Measurements from ENCODE around the gene DYNC2H1. TPM values are rescaled to one million over a fixed set of nuclear protein-coding genes. Genes with fewer than 3 reads are reported as not detected.
A peak's percentile ranks its signal among the peaks of the same experiment; 100 is the strongest.

The DYNC2H1 gene
- total RNA-seq, 4 donors from 2014 or later: 36.9 to 41.2 (median 40.0) TPM

GRCh38 chr11:103085758-103086365 is 23.4 kb upstream of the DYNC2H1 start:
- Histone ChIP-seq H3K9me3 (no peaks in the 10 kb centered on the region), H3K4me3 (replicated peaks in 1 of 3) (no peak overlapping the region), H3K36me3 (peaks cover 4 to 9% of the 10 kb centered on the region in 2 donors), H3K27me3 (no peaks in the 10 kb centered on the region), H3K27ac (no peak overlapping the region), H3K4me1 (peaks cover 12 to 13% of the 10 kb centered on the region in 2 donors)
- TF ChIP-seq POLR2A (IDR thresholded peaks at IDR 0.05) (no peak), CTCF (IDR thresholded peaks at IDR 0.05) (no peak)
- DNase-seq: no peak
- intact Hi-C loops (cut with DNase I): no loop called here
- 94 to 100% methylated on average over 1 of the region's 1 CpG for WGBS, 2 donors

- peaks cover under 1 to 9% of the 10 kb centered on the region in 2 donors for H3K36me3 ChIP-seq
- no peaks in the 10 kb centered on the region for H3K9me3 ChIP-seq
- peaks cover 14 to 16% of the 10 kb centered on the region in 2 donors for H3K4me1 ChIP-seq
- H3K4me3 ChIP-seq (replicated peaks in 1 of 3): no peak overlapping the region
- intact Hi-C loops (cut with DNase I): no loop called here
- TF ChIP-seq POLR2A (IDR thresholded peaks at IDR 0.05) (no peak), CTCF (IDR thresholded peaks at IDR 0.05) (no peak)
- H3K27ac ChIP-seq: no peak overlapping the region
- no peaks in the 10 kb centered on the region for H3K27me3 ChIP-seq
- DNase-seq: no peak
Observed at GRCh38 chr11:103086461-103086860, 22.8 kb upstream of the DYNC2H1 start.

- Histone ChIP-seq H3K9me3 (no peaks in the 10 kb centered on the region), H3K36me3 (no peaks in the 10 kb centered on the region), H3K4me3 (replicated peaks in 1 of 3) (peak overlapping the region; percentile 46 to 87 (median 83)), H3K27ac (peak overlapping the region; percentile 33 to 81 (median 75)), H3K4me1 (peaks cover 14 to 16% of the 10 kb centered on the region in 2 donors), H3K27me3 (no peaks in the 10 kb centered on the region)
- intact Hi-C loops (cut with DNase I): no loop called here
- 0% methylated on average over 22 to 23 of the region's 26 CpGs for WGBS, 2 donors
- no peak for TF ChIP-seq POLR2A (IDR thresholded peaks at IDR 0.05)
- TF ChIP-seq CTCF (IDR thresholded peaks at IDR 0.05): no peak
- DNase-seq: peak; percentile 22 to 39
Observed at GRCh38 chr11:103091064-103091800, 18.0 kb upstream of the DYNC2H1 start.

- TF ChIP-seq POLR2A (IDR thresholded peaks at IDR 0.05) (peak in 1 of 2 donors; percentile 89), CTCF (IDR thresholded peaks at IDR 0.05) (no peak)
- intact Hi-C loops (cut with DNase I): no loop called here
- H3K9me3 ChIP-seq: no peaks in the 10 kb centered on the region
- 0 to 2% methylated on average over 22 to 41 of the region's 54 CpGs for WGBS, 2 donors
- H3K27me3 ChIP-seq: no peaks in the 10 kb centered on the region
- H3K4me3 ChIP-seq (replicated peaks in 1 of 3): peak within 1 kb of the TSS; percentile 46 to 87 (median 83)
- H3K27ac ChIP-seq: peak within 1 kb of the TSS; percentile 48 to 81 (median 75)
- H3K4me1 ChIP-seq: peaks cover 14 to 16% of the 10 kb centered on the region in 2 donors
- no peaks in the 10 kb centered on the region for H3K36me3 ChIP-seq
- peak; percentile 97 to 98 for DNase-seq
Observed at GRCh38 chr11:103091801-103092524, 17.3 kb upstream of the DYNC2H1 start, which contains the start of gene DCUN1D5. DCUN1D5 (minus strand) TSS chr11:103092160; CDS start chr11:103091872, 288 bp downstream.
